ENCODE results near the gene ENTPD7. TPM values are rescaled to one million over a fixed set of nuclear protein-coding genes. Genes with fewer than 3 reads are reported as not detected.

The ENTPD7 gene
- total and polyA plus RNA-seq, 2 of the 8 experiments (the other 6 are each of a cell fraction or from before 2014, with no cell fraction given) = 5.0 to 15.6 TPM

DNA sequence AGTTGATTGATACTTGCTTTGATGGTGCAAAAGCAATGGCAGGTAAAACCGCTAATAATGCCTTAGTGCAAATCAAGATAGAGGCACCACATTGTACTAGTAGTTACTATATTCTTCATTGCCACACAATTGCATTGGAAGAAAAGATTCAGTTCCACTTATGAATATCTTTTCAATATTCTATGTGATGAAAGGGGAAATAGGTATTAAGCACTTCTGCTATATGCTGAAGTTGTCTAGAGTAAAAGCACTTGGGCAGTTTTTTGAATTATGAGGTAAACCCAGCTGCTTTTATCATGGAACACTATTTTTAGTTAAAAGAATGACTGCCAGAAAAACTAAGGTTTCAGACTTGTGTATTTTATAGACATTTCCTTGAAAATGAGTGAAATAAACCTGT, 15.5 kb downstream of the ENTPD7 start (continued):
- TF ChIP-seq, protein P1, sequence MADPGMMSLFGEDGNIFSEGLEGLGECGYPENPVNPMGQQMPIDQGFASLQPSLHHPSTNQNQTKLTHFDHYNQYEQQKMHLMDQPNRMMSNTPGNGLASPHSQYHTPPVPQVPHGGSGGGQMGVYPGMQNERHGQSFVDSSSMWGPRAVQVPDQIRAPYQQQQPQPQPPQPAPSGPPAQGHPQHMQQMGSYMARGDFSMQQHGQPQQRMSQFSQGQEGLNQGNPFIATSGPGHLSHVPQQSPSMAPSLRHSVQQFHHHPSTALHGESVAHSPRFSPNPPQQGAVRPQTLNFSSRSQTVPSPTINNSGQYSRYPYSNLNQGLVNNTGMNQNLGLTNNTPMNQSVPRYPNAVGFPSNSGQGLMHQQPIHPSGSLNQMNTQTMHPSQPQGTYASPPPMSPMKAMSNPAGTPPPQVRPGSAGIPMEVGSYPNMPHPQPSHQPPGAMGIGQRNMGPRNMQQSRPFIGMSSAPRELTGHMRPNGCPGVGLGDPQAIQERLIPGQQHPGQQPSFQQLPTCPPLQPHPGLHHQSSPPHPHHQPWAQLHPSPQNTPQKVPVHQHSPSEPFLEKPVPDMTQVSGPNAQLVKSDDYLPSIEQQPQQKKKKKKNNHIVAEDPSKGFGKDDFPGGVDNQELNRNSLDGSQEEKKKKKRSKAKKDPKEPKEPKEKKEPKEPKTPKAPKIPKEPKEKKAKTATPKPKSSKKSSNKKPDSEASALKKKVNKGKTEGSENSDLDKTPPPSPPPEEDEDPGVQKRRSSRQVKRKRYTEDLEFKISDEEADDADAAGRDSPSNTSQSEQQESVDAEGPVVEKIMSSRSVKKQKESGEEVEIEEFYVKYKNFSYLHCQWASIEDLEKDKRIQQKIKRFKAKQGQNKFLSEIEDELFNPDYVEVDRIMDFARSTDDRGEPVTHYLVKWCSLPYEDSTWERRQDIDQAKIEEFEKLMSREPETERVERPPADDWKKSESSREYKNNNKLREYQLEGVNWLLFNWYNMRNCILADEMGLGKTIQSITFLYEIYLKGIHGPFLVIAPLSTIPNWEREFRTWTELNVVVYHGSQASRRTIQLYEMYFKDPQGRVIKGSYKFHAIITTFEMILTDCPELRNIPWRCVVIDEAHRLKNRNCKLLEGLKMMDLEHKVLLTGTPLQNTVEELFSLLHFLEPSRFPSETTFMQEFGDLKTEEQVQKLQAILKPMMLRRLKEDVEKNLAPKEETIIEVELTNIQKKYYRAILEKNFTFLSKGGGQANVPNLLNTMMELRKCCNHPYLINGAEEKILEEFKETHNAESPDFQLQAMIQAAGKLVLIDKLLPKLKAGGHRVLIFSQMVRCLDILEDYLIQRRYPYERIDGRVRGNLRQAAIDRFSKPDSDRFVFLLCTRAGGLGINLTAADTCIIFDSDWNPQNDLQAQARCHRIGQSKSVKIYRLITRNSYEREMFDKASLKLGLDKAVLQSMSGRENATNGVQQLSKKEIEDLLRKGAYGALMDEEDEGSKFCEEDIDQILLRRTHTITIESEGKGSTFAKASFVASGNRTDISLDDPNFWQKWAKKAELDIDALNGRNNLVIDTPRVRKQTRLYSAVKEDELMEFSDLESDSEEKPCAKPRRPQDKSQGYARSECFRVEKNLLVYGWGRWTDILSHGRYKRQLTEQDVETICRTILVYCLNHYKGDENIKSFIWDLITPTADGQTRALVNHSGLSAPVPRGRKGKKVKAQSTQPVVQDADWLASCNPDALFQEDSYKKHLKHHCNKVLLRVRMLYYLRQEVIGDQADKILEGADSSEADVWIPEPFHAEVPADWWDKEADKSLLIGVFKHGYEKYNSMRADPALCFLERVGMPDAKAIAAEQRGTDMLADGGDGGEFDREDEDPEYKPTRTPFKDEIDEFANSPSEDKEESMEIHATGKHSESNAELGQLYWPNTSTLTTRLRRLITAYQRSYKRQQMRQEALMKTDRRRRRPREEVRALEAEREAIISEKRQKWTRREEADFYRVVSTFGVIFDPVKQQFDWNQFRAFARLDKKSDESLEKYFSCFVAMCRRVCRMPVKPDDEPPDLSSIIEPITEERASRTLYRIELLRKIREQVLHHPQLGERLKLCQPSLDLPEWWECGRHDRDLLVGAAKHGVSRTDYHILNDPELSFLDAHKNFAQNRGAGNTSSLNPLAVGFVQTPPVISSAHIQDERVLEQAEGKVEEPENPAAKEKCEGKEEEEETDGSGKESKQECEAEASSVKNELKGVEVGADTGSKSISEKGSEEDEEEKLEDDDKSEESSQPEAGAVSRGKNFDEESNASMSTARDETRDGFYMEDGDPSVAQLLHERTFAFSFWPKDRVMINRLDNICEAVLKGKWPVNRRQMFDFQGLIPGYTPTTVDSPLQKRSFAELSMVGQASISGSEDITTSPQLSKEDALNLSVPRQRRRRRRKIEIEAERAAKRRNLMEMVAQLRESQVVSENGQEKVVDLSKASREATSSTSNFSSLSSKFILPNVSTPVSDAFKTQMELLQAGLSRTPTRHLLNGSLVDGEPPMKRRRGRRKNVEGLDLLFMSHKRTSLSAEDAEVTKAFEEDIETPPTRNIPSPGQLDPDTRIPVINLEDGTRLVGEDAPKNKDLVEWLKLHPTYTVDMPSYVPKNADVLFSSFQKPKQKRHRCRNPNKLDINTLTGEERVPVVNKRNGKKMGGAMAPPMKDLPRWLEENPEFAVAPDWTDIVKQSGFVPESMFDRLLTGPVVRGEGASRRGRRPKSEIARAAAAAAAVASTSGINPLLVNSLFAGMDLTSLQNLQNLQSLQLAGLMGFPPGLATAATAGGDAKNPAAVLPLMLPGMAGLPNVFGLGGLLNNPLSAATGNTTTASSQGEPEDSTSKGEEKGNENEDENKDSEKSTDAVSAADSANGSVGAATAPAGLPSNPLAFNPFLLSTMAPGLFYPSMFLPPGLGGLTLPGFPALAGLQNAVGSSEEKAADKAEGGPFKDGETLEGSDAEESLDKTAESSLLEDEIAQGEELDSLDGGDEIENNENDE (IDR thresholded peaks at IDR 0.05; ENCODE audit: insufficient replicate concordance, low read length) = no peak
- TF ChIP-seq, protein P2, sequence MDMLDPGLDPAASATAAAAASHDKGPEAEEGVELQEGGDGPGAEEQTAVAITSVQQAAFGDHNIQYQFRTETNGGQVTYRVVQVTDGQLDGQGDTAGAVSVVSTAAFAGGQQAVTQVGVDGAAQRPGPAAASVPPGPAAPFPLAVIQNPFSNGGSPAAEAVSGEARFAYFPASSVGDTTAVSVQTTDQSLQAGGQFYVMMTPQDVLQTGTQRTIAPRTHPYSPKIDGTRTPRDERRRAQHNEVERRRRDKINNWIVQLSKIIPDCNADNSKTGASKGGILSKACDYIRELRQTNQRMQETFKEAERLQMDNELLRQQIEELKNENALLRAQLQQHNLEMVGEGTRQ (IDR thresholded peaks at IDR 0.05; ENCODE audit: low read length) = no peak
- TF ChIP-seq FOSL1 (IDR thresholded peaks at IDR 0.05; ENCODE audit: insufficient read depth, low read depth, low read length) = no peak
